Esophagus muscularis mucosa (tissue), 3 donors: ENCODE results near the gene SPATA1.

Source experiments
- CTCF ChIP-seq, 3 experiments: fragments of 200-600 bp in 2 of 3; fragments of 450-650 bp in 1 of 3; sonication (generic) in 2 of 3; IDR thresholded peaks; one replicate each; pipeline ENCODE4 v1.5.1; 2017 to 2019; ENCODE audit warnings: antibody characterized with exemption in 3 of 3, mild to moderate bottlenecking in 2 of 3, moderate library complexity in 1 of 3
- POLR2A ChIP-seq: fragments of 450-650 bp; IDR thresholded peaks from one replicate; pipeline ENCODE4 v1.6.1; 2017; ENCODE audit warnings: antibody characterized with exemption, moderate library complexity, mild to moderate bottlenecking, low read depth
- POLR2AphosphoS5 ChIP-seq, 2 donors: sonication (generic); formaldehyde crosslinking; IDR thresholded peaks; one replicate each; pipeline ENCODE4 v1.6.1; 2017; ENCODE audit warnings: antibody characterized with exemption in 2 of 2

- TF ChIP-seq POLR2AphosphoS5 (IDR thresholded peaks at IDR 0.05) (no peak), POLR2A (no peak), CTCF (IDR thresholded peaks at IDR 0.05) (no peak)
Measured at GRCh38 chr1:84493747-84494146, 12.4 kb upstream of the SPATA1 start.
